Stomach (tissue), 9 donors: ENCODE results near the gene ATP11A. TPM values are rescaled to one million over a fixed set of nuclear protein-coding genes. Genes with fewer than 3 reads are reported as not detected.

ENCODE experiments used
- DNase-seq, 2 donors: peaks; one replicate each; pipeline versions ENCODE4 v3.0.0 to v3.0.0-alpha.2; 2013 to 2019
- H3K27ac ChIP-seq, 5 donors: fragments of 200-600 bp in 4 of 5; sonication (generic) in 4 of 5; one replicate each; pipeline ENCODE4 v1.5.1; 2013 to 2019; ENCODE audit warnings: mild to moderate bottlenecking in 1 of 5, moderate library complexity in 1 of 5
- H3K27me3 ChIP-seq, 3 donors: fragments of 200-600 bp; sonication (generic); one replicate each; pipeline ENCODE4 v1.5.1; 2017 to 2019; ENCODE audit warnings: mixed run types in 1 of 3
- H3K36me3 ChIP-seq, 4 donors: fragments of 200-600 bp; sonication (generic); 1 replicate in 3 of 4; 2 replicates in 1 of 4; pipeline ENCODE4 v1.5.1; 2016 to 2019
- H3K4me1 ChIP-seq, 4 donors: fragments of 200-600 bp; sonication (generic); one replicate each; pipeline ENCODE4 v1.5.1; 2016 to 2019
- H3K4me3 ChIP-seq, 4 donors: fragments of 200-600 bp; sonication (generic) in 3 of 4; one replicate each; pipeline ENCODE4 v1.5.1; 2016 to 2019; ENCODE audit warnings: mild to moderate bottlenecking in 1 of 4
- H3K9me3 ChIP-seq, 4 donors: fragments of 200-600 bp; sonication (generic); one replicate each; pipeline ENCODE4 v1.5.1; 2016 to 2019
- EP300 ChIP-seq: sonication (generic); formaldehyde crosslinking; IDR thresholded peaks from one replicate; pipeline ENCODE4 v1.6.1; 2017; ENCODE audit warnings: antibody characterized with exemption
- POLR2A ChIP-seq, 4 donors: fragments of 450-650 bp; IDR thresholded peaks; one replicate each; pipeline ENCODE4 v1.6.1; 2016; ENCODE audit warnings: antibody characterized with exemption in 4 of 4, control low read depth in 2 of 4, mild to moderate bottlenecking in 1 of 4, moderate library complexity in 1 of 4
- POLR2AphosphoS5 ChIP-seq, 3 donors: sonication (generic); formaldehyde crosslinking; IDR thresholded peaks; one replicate each; pipeline ENCODE4 v1.6.1; 2016; ENCODE audit warnings: antibody characterized with exemption in 3 of 3
- WGBS, 5 donors: extraction: QIAGEN DNeasy Blood & Tissue Kit in 3 of 5; methylation state at CpG; one replicate each; pipeline versions ENCODE4 v1.1.5 to v1.1.7; 2013 to 2018; 5-methylcytosine and 5-hydroxymethylcytosine counted together
- intact Hi-C: fragments of 100-400 bp; cut with DNase I; formaldehyde crosslinking; loops from one replicate; pipeline ENCODE4 v1.15.1; 2023; ENCODE audit warnings: low total_unique reads
- polyA plus RNA-seq, 3 donors: library from polyadenylated mRNA; stranded (reverse); fragments of 200-250 nt; gene quantifications; one replicate each; pipeline ENCODE4 v1.2.3, GENCODE V29; 2013
- total RNA-seq, 5 donors: library from RNA; depleted of rRNA; stranded (reverse); fragments of >200 nt; gene quantifications; one replicate each; pipeline versions ENCODE4 v1.1.0 to v1.2.3, GENCODE V29; 2014 to 2016
- TF ChIP-seq, protein P1 (sequence below), 7 experiments: fragments of 450-650 bp in 4 of 7; fragments of 200-600 bp in 3 of 7; sonication (generic) in 3 of 7; IDR thresholded peaks; one replicate each; pipeline ENCODE4 v1.5.1; 2016 to 2019; ENCODE audit warnings: antibody characterized with exemption in 7 of 7, control low read depth in 2 of 7, mild to moderate bottlenecking in 1 of 7
- donor health status: healthy with polysubstance abuse.
- donor health status: Bipolar disorder and iron deficiency.
- donor health status: healthy.

The ATP11A gene
- total and polyA plus RNA-seq, 8 donors: 1.1 to 70.9 (median 12.3) TPM

DNA sequence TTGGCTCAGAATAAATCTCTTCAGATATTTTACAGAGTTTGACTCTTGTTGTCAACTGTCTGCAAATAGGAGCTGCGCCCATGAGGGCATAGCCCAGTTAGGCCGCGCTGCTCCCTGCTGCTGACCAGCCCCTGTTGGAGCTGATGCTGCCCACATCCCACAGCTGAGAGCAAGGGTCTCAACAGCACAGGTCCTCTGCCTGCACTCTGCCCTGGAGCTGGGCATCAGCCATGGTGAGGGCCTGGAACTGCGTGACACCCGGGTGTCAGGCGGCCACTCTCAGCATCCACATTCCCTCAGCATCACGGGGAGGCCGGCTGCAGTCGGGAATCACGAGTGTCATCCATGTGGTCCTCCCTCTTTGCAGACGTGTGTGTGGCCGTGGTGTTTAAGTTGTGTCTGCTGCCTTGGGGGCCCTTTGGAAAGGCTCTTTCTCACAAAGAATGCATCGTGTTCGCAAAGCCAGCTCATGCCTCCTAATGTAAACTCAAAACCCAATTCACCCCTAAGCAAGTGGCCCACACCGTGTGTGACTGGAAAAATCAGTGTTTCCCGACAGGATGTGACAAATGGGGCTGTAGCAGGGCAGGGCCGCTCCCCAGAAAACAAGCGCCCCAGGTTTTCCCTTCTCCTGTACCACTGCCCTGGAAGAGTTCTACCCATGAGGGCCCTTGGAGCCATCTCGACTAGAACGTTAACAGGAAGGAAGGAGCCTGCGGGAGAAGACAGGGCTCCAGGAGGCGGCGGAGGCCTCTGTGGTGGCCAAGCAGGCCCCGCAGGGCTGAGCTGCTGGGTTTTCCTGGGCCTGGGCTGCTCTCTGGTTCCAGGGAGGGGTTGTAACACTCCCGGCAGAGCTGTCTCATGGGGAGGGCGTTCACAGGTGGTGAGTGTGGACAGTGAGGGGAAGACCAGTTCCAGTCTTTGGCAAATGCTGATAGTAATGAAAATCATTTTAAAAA lies 20.3 kb downstream of the ATP11A start:
- WGBS, 5 donors: 87 to 92% (median 89%) methylated on average over 18 to 26 of the region's 26 CpGs
- Histone ChIP-seq H3K9me3 (no peaks in the 10 kb centered on the region), H3K27ac (peak overlapping the region in 4 of 5 donors; percentile 80 to 92 (median 88)), H3K4me1 (peaks cover 23 to 32% (median 27%) of the 10 kb centered on the region in 4 donors), H3K4me3 (no peak overlapping the region), H3K27me3 (no peaks in the 10 kb centered on the region), H3K36me3 (no peaks in the 10 kb centered on the region)
- DNase-seq: peak in 1 of 2 donors; percentile 17
- no peak for TF ChIP-seq POLR2A (IDR thresholded peaks at IDR 0.05)
- TF ChIP-seq, protein P1, sequence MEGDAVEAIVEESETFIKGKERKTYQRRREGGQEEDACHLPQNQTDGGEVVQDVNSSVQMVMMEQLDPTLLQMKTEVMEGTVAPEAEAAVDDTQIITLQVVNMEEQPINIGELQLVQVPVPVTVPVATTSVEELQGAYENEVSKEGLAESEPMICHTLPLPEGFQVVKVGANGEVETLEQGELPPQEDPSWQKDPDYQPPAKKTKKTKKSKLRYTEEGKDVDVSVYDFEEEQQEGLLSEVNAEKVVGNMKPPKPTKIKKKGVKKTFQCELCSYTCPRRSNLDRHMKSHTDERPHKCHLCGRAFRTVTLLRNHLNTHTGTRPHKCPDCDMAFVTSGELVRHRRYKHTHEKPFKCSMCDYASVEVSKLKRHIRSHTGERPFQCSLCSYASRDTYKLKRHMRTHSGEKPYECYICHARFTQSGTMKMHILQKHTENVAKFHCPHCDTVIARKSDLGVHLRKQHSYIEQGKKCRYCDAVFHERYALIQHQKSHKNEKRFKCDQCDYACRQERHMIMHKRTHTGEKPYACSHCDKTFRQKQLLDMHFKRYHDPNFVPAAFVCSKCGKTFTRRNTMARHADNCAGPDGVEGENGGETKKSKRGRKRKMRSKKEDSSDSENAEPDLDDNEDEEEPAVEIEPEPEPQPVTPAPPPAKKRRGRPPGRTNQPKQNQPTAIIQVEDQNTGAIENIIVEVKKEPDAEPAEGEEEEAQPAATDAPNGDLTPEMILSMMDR (IDR thresholded peaks at IDR 0.05): no peak
- TF ChIP-seq POLR2AphosphoS5 (IDR thresholded peaks at IDR 0.05): no peak
- TF ChIP-seq EP300: no peak
- intact Hi-C loops: no loop called here

DNA sequence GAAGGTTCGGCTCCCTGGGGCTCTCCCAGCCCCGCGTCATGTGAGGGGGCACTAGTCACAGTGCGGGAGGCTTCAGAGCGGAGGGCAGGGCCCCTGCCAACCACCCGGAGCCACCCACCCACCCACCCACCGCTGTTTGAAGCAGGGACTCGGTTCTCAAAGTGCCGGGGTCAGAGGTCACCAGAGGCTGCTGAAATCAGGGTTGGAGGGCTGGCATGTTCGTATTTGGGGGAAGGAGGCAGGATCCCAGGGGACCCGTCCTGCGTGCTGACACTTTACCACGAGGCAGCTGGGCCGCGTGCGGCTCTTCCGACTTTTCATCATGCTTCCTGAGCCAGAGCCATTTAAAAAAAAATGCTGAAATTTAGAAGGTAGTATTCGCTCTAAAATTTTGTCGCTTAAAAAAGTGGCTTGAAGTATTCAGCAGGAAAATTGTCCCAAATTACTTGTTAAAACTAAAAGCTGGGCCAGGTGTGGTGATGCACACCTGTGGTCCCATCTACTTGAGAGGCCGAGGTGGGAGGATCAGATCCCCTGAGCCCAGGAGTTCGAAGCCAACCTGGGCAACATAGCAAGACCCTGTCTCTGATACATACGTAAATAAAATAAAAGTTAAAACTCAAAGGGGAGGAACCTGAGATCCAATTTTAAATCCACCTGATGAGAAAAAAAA lies 21.2 kb downstream of the ATP11A start:
- no peaks in the 10 kb centered on the region for H3K27me3 ChIP-seq
- peak overlapping the region; percentile 80 to 92 (median 86) for H3K27ac ChIP-seq
- no peaks in the 10 kb centered on the region for H3K9me3 ChIP-seq
- H3K36me3 ChIP-seq: no peaks in the 10 kb centered on the region
- intact Hi-C loops: no loop called here
- peak in 1 of 2 donors; percentile 24 for DNase-seq
- peaks cover 23 to 32% (median 27%) of the 10 kb centered on the region in 4 donors for H3K4me1 ChIP-seq
- TF ChIP-seq EP300 (no peak), POLR2A (IDR thresholded peaks at IDR 0.05) (no peak), POLR2AphosphoS5 (IDR thresholded peaks at IDR 0.05) (no peak)
- TF ChIP-seq, protein P1 (IDR thresholded peaks at IDR 0.05): no peak
- H3K4me3 ChIP-seq: peak overlapping the region in 2 of 4 donors; percentile 2 to 7
- WGBS, 5 donors: 82 to 88% (median 85%) methylated on average over 15 to 22 of the region's 22 CpGs

DNA sequence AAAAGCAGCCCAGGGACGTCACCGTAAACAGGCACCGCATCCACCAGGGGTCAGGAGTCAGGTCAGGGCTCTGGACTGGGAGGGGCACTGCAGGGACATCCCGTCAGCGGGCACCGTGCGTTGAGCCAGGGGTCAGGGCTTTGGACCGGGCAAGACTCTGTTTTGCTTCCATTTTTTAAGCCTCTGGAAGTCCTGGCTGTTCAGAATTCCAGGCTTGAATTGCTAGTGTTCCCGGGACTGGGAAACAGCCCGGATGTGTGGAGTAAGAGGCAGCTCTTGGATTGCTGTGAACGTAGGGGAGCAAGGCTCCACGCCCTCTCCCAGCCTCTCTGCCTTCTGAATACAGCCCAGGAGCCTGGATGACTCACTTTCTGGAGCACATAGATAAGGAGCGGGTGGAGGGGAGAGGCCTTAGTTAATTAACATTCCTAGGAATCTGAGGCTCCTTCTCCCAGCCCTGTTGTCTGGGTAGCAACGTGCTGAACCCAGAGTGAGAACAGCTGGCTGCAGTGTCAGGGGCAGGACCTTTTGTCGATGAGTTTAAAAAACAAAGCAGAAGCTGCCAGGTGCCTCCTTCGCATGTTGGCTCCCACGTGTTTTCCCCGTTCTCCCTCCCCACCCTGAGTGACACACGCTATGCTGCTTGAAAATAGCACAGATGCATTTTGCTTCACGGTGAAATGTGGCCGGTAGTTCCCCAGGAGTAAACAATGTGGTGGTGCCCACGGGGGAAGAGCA lies 21.9 kb downstream of the ATP11A start:
- DNase-seq: peak; percentile 74 to 96
- WGBS, 5 donors: 6 to 22% (median 14%) methylated on average over 21 to 22 of the region's 22 CpGs
- peaks cover 23 to 32% (median 27%) of the 10 kb centered on the region in 4 donors for H3K4me1 ChIP-seq
- intact Hi-C loops: no loop called here
- no peaks in the 10 kb centered on the region for H3K9me3 ChIP-seq
- TF ChIP-seq POLR2AphosphoS5 (IDR thresholded peaks at IDR 0.05): peak; percentile 54 to 83 (median 70)
- TF ChIP-seq, protein P1 (IDR thresholded peaks at IDR 0.05): no peak
- peak; percentile 31 for TF ChIP-seq EP300
- no peak for TF ChIP-seq POLR2A (IDR thresholded peaks at IDR 0.05)
- H3K36me3 ChIP-seq: no peaks in the 10 kb centered on the region
- peak overlapping the region; percentile 80 to 92 (median 86) for H3K27ac ChIP-seq
- H3K27me3 ChIP-seq: no peaks in the 10 kb centered on the region
- peak overlapping the region in 3 of 4 donors; percentile 2 to 9 (median 7) for H3K4me3 ChIP-seq
